GM23338 (cell line): ENCODE results near the gene CGNL1. TPM values are rescaled to one million over a fixed set of nuclear protein-coding genes. Genes with fewer than 3 reads are reported as not detected.

Experiments used
- ATAC-seq: fragments of 200-7000 bp; cut with Tn5 transposase; 3 replicates; pipeline ENCODE4 v1.9.1; 2020
- DNase-seq: peaks from one replicate; pipeline ENCODE4 v3.0.0-alpha.2; 2015; ENCODE audit warnings: low spot score
- H2AFZ ChIP-seq: fragments of 200-600 bp; sonication (generic); 2 replicates; pipeline ENCODE4 v1.8.0; 2016; ENCODE audit warnings: antibody characterized with exemption, mild to moderate bottlenecking, moderate library complexity
- H3F3A ChIP-seq: fragments of 200-600 bp; sonication (generic); replicated peaks from 2 replicates; pipeline ENCODE4 v1.8.0; 2017; ENCODE audit warnings: antibody characterized with exemption, mixed run types, low read depth
- H3K27ac ChIP-seq: fragments of 200-600 bp; sonication (generic); 2 replicates; pipeline ENCODE4 v1.6.1; 2016; ENCODE audit warnings: low read depth
- H3K27me3 ChIP-seq: fragments of 200-600 bp; sonication (generic); 2 replicates; pipeline ENCODE4 v1.8.0; 2016; ENCODE audit warnings: mild to moderate bottlenecking, mixed run types, moderate library complexity; ENCODE audit not compliant: insufficient read depth
- H3K36me3 ChIP-seq: fragments of 200-600 bp; sonication (generic); 2 replicates; pipeline ENCODE4 v1.8.0; 2016; ENCODE audit warnings: mild to moderate bottlenecking; ENCODE audit not compliant: insufficient read depth
- H3K4me1 ChIP-seq: fragments of 200-600 bp; sonication (generic); 2 replicates; pipeline ENCODE4 v1.8.0; 2016; ENCODE audit warnings: mild to moderate bottlenecking, moderate library complexity; ENCODE audit not compliant: insufficient read depth
- H3K4me2 ChIP-seq: fragments of 200-600 bp; sonication (generic); 2 replicates; pipeline ENCODE4 v1.7.1; 2017; ENCODE audit warnings: mixed run types
- H3K4me3 ChIP-seq: fragments of 200-600 bp; sonication (generic); 2 replicates; pipeline ENCODE4 v1.6.1; 2016; ENCODE audit warnings: mixed run types
- H3K79me2 ChIP-seq: fragments of 200-600 bp; sonication (generic); replicated peaks from 2 replicates; pipeline ENCODE4 v1.8.0; 2017; ENCODE audit warnings: mild to moderate bottlenecking; ENCODE audit not compliant: insufficient read depth
- H3K9me2 ChIP-seq: fragments of 200-600 bp; sonication (generic); 2 replicates; pipeline ENCODE4 v1.8.0; 2017; ENCODE audit not compliant: insufficient read depth
- H4K20me1 ChIP-seq: fragments of 200-600 bp; sonication (generic); replicated peaks from 2 replicates; pipeline ENCODE4 v1.8.0; 2017; ENCODE audit warnings: mild to moderate bottlenecking; ENCODE audit not compliant: insufficient read depth
- H3K27ac Mint-ChIP-seq: 2 replicates; pipeline ENCODE4 v1.8.0; 2020; ENCODE audit warnings: inconsistent platforms, mild to moderate bottlenecking, moderate library complexity, mixed read lengths
- H3K27me3 Mint-ChIP-seq: 3 replicates; pipeline ENCODE4 v1.8.0; 2022; ENCODE audit warnings: low read depth, mild to moderate bottlenecking, moderate library complexity, mixed read lengths, inconsistent platforms; ENCODE audit not compliant: insufficient read depth, poor library complexity
- H3K36me3 Mint-ChIP-seq: 3 replicates; pipeline ENCODE4 v1.8.0; 2021; ENCODE audit warnings: low read depth, mild to moderate bottlenecking, inconsistent platforms, moderate library complexity, mixed read lengths
- H3K4me1 Mint-ChIP-seq: 3 replicates; pipeline ENCODE4 v1.8.0; 2020; ENCODE audit warnings: mild to moderate bottlenecking, inconsistent platforms, mixed read lengths
- H3K4me3 Mint-ChIP-seq: 3 replicates; pipeline ENCODE4 v1.8.0; 2021; ENCODE audit warnings: moderate library complexity, mild to moderate bottlenecking, inconsistent platforms, mixed read lengths
- H3K9me3 Mint-ChIP-seq: 3 replicates; pipeline ENCODE4 v1.8.0; 2020; ENCODE audit warnings: moderate library complexity, mild to moderate bottlenecking, inconsistent platforms, mixed read lengths
- CREB1 ChIP-seq: fragments of 250-450 bp; sonication (Bioruptor Pico); IDR thresholded peaks from 2 replicates; pipeline ENCODE4 v1.5.0; 2020; ENCODE audit warnings: low read depth, mild to moderate bottlenecking, moderate library complexity
- ETS1 ChIP-seq: IDR thresholded peaks from 2 replicates; pipeline ENCODE4 v1.6.1; 2016; ENCODE audit warnings: antibody characterized with exemption
- NANOG ChIP-seq: IDR thresholded peaks from 2 replicates; pipeline ENCODE4 v1.6.1; 2016; ENCODE audit warnings: antibody characterized with exemption, borderline replicate concordance
- POLR2AphosphoS5 ChIP-seq: IDR thresholded peaks from 2 replicates; pipeline ENCODE4 v1.6.1; 2016; ENCODE audit warnings: antibody characterized with exemption, low read depth
- REST ChIP-seq: IDR thresholded peaks from one replicate; pipeline ENCODE4 v1.6.1; 2018; ENCODE audit warnings: antibody characterized with exemption; ENCODE audit not compliant: unreplicated experiment
- STAT1 ChIP-seq: IDR thresholded peaks from one replicate; pipeline ENCODE4 v1.6.1; 2016; ENCODE audit warnings: antibody characterized with exemption; ENCODE audit not compliant: unreplicated experiment
- ZNF114 ChIP-seq: fragments of 250-450 bp; sonication (Bioruptor Pico); IDR thresholded peaks from 2 replicates; pipeline ENCODE4 v1.5.0; 2020; ENCODE audit warnings: mild to moderate bottlenecking, moderate library complexity
- ZNF331 ChIP-seq: fragments of 250-450 bp; sonication (Bioruptor Pico); IDR thresholded peaks from 2 replicates; pipeline ENCODE4 v1.5.0; 2020; ENCODE audit warnings: low read depth, mild to moderate bottlenecking, moderate library complexity
- ZNF462 ChIP-seq: fragments of 250-450 bp; sonication (Bioruptor Pico); IDR thresholded peaks from 2 replicates; pipeline ENCODE4 v1.5.0; 2020; ENCODE audit warnings: mild to moderate bottlenecking, moderate library complexity
- polyA plus RNA-seq: library from polyadenylated mRNA; unstranded; fragments of >200 nt; fragmentation: Nextera tagmentation; extraction: Ambion mirVana; gene quantifications from 2 replicates; pipeline ENCODE4 v1.2.1, GENCODE V29; 2016
- total RNA-seq: library from RNA; depleted of rRNA; stranded (reverse); fragments of >200 nt; shearing (Covaris generic); gene quantifications from 2 replicates; pipeline ENCODE4 v1.2.3, GENCODE V29; 2014

Gene CGNL1
- total and polyA plus RNA-seq, 2 experiments from 2014 or later = 20.0 to 57.8 TPM

GRCh38 chr15:57589281-57589680 lies 213.0 kb downstream of the CGNL1 start:
- Mint-ChIP-seq H3K4me1 (peaks cover 8% of the 10 kb centered on the region; the same call in 2 of the 3 replicates), H3K9me3 (no peaks in the 10 kb centered on the region), H3K27me3 (peaks cover 10% of the 10 kb centered on the region), H3K27ac (no peak overlapping the region), H3K36me3 (no peaks in the 10 kb centered on the region), H3K4me3 (no peak overlapping the region)
- no peak overlapping the region for H3K27ac ChIP-seq
- H4K20me1 ChIP-seq = no peaks in the 10 kb centered on the region
- H3K4me3 ChIP-seq = no peak overlapping the region
- no peaks in the 10 kb centered on the region for H3K36me3 ChIP-seq
- no peaks in the 10 kb centered on the region; the same call in 1 of the 2 replicates for H3F3A ChIP-seq
- peaks cover 2% of the 10 kb centered on the region; the same call in 1 of the 2 replicates for H3K9me2 ChIP-seq
- no peak overlapping the region for H2AFZ ChIP-seq
- no peak for DNase-seq
- TF ChIP-seq ZNF331 (CRISPR knock-in tag) = no peak
- TF ChIP-seq REST = no peak
- no peak for TF ChIP-seq STAT1
- TF ChIP-seq CREB1 (CRISPR knock-in tag) = no peak
- TF ChIP-seq NANOG = no peak
- TF ChIP-seq ZNF114 (CRISPR knock-in tag) = no peak
- no peak for TF ChIP-seq ETS1
- no peak for TF ChIP-seq POLR2AphosphoS5
- TF ChIP-seq ZNF462 (CRISPR knock-in tag) = no peak
- H3K4me1 ChIP-seq = 0 out of 2 replicates have a peak, but pooled peaks cover 8% of the 10 kb centered on the region
- no peak for ATAC-seq
- H3K27me3 ChIP-seq = peaks cover 21% of the 10 kb centered on the region
- no peaks in the 10 kb centered on the region for H3K79me2 ChIP-seq
- no peak overlapping the region for H3K4me2 ChIP-seq
